ENCODE measurements around the gene SP1.
"Not testable (repeated sequence)": the region's sequence is repeated elsewhere in the genome, so short reads cannot be mapped to it uniquely, and the experiment has no call there.

The SP1 gene

GRCh38 chr12:53380104-53380793 lies at the start of gene SP1:
SP1 (plus strand) TSS chr12:53380176; CDS start chr12:53380292, 116 bp downstream.
- DNase-seq = peak; percentile 51

GRCh38 chr12:53330671-53331070 lies 49.3 kb upstream of the SP1 start:
- DNase-seq = no peak

GRCh38 chr12:53332339-53332738 lies 47.6 kb upstream of the SP1 start:
- not testable (repeated sequence) for DNase-seq

- DNase-seq = no peak
Measured at GRCh38 chr12:53332744-53333143, 47.2 kb upstream of the SP1 start.

GRCh38 chr12:53333289-53333688 lies 46.7 kb upstream of the SP1 start:
- no peak for DNase-seq

- DNase-seq = no peak
Measured at GRCh38 chr12:53333845-53334244, 46.1 kb upstream of the SP1 start.

- no peak for DNase-seq
Measured at GRCh38 chr12:53334822-53335221, 45.2 kb upstream of the SP1 start.

- no peak for DNase-seq
Measured at GRCh38 chr12:53336181-53336681, 43.7 kb upstream of the SP1 start, which contains the start of gene SP7. SP7 (minus strand) TSS chr12:53336354; CDS start chr12:53335646, 708 bp downstream.

- no peak for DNase-seq
Measured at GRCh38 chr12:53338017-53338416, 42.0 kb upstream of the SP1 start.

GRCh38 chr12:53338916-53339315 lies 41.1 kb upstream of the SP1 start:
- DNase-seq = no peak

GRCh38 chr12:53340398-53340797 lies 39.6 kb upstream of the SP1 start:
- no peak for DNase-seq

- no peak for DNase-seq
Measured at GRCh38 chr12:53343449-53343848, 36.5 kb upstream of the SP1 start.

- DNase-seq = no peak
Measured at GRCh38 chr12:53343969-53344368, 36.0 kb upstream of the SP1 start.

GRCh38 chr12:53344487-53344823 lies 35.5 kb upstream of the SP1 start:
- DNase-seq = no peak

- DNase-seq = no peak
Measured at GRCh38 chr12:53344824-53345485, 35.0 kb upstream of the SP1 start.

- no peak for DNase-seq
Measured at GRCh38 chr12:53345486-53346188, 34.3 kb upstream of the SP1 start.

- no peak for DNase-seq
Measured at GRCh38 chr12:53346491-53346890, 33.5 kb upstream of the SP1 start.

GRCh38 chr12:53347905-53348304 lies 32.1 kb upstream of the SP1 start:
- DNase-seq = no peak

GRCh38 chr12:53352331-53353256 lies 27.4 kb upstream of the SP1 start:
- no peak for DNase-seq

GRCh38 chr12:53353257-53353655 lies 26.7 kb upstream of the SP1 start:
- no peak for DNase-seq

GRCh38 chr12:53355121-53355520 lies 24.9 kb upstream of the SP1 start:
- no peak for DNase-seq

GRCh38 chr12:53358836-53359419 lies 21.0 kb upstream of the SP1 start:
- no peak for DNase-seq
